ENCODE results near the gene THRSP.
A peak's percentile ranks its signal among the peaks of the same experiment; 100 is the strongest.
"Not testable (repeated sequence)": the region's sequence is repeated elsewhere in the genome, so short reads cannot be mapped to it uniquely, and the experiment has no call there.

THRSP gene

DNA sequence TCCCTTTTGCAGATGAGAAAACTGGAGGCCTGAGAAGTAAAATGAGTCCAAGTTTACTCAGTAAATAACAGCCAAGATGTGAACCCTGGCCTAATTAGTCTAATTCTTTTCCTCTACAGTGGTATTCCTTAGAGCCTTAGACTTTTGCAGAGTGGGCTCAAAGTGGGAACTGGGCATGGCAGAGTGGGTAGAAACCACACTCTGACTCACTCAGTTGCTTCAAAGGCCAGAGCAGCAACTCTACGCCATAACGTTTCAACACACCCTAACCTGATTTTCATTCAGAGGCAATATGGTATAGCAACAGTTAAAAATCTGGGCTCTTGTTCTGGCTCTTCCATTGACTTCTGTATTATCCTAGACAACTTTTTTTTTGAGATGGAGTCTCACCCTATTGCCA lies 2.8 kb downstream of the THRSP start:
- DNase-seq (ENCODE audit: low read depth in 2 of 2) = no peak

DNA sequence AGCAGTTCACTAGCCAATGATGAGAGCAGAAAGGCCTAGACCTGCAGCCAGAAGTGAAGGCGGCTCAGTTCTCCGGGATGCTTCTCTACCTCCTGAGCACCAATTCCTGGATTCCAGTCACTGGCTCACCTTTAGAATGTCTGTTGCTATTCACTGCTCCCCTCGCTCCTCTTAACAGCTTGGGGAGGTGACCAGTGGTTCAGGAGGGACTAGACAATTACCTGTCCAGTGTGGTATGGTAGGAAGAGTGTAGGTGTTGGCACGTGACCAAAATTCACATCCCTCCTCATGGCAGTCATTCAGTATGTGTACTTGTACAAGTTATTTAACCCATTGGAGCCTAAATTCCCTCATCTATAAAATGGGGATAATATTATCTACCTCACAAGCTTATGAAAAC lies 4.0 kb downstream of the THRSP start:
- DNase-seq (ENCODE audit: low read depth in 2 of 2) = no peak

DNA sequence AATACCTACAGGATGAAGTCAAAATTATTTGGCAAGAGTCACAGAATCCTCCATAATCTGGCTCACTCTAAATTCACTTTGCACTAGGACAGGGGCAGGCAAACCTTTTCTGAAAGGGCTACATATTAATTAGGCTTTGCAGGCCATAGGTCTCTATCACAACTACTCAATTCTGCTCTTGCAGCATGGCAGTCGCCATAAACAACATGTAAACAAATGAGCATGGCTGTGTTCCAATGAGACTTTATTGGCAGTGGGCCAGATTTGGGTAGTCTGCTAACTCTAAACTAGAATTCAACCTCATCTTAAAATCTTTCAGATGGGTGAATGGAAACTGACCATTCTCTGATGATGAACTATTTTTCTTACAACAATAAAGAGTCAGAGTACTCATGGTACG lies 5.8 kb downstream of the THRSP start:
- no peak for DNase-seq (ENCODE audit: low read depth in 2 of 2)

DNA sequence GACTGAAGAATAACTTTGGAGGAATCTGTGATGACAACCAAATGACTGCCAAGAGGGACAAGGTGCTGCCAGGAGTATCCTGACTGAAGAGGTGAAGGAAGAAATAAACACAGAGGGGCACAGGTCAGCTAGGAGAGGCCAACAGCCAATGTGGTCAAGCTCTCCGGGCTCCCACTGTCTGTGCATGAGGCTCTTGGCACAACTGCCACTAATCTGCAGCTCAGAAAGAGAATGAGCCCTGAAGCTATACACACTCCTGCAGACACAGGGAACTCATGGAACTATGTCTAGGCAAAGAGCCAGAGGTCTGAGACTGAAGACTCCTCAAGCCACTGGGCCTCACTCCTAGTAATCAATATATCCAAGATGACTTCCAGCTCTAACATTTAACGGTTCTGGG lies 7.0 kb downstream of the THRSP start:
- DNase-seq (ENCODE audit: low read depth in 2 of 2) = no peak

GRCh38 chr11:78071717-78072116 lies 8.1 kb downstream of the THRSP start:
- DNase-seq (ENCODE audit: low read depth in 2 of 2) = no peak

GRCh38 chr11:78072455-78072854 lies 8.8 kb downstream of the THRSP start:
- DNase-seq (ENCODE audit: low read depth in 2 of 2) = no peak

GRCh38 chr11:78074756-78075155 lies 11.1 kb downstream of the THRSP start:
- no peak for DNase-seq (ENCODE audit: low read depth in 2 of 2)

GRCh38 chr11:78076733-78077403 lies 13.2 kb downstream of the THRSP start:
- no peak for DNase-seq (ENCODE audit: low read depth in 2 of 2)

- DNase-seq (ENCODE audit: low read depth in 2 of 2) = not testable (repeated sequence)
These were observed 13.9 kb downstream of the THRSP start for GRCh38 chr11:78077592-78077991.

DNA sequence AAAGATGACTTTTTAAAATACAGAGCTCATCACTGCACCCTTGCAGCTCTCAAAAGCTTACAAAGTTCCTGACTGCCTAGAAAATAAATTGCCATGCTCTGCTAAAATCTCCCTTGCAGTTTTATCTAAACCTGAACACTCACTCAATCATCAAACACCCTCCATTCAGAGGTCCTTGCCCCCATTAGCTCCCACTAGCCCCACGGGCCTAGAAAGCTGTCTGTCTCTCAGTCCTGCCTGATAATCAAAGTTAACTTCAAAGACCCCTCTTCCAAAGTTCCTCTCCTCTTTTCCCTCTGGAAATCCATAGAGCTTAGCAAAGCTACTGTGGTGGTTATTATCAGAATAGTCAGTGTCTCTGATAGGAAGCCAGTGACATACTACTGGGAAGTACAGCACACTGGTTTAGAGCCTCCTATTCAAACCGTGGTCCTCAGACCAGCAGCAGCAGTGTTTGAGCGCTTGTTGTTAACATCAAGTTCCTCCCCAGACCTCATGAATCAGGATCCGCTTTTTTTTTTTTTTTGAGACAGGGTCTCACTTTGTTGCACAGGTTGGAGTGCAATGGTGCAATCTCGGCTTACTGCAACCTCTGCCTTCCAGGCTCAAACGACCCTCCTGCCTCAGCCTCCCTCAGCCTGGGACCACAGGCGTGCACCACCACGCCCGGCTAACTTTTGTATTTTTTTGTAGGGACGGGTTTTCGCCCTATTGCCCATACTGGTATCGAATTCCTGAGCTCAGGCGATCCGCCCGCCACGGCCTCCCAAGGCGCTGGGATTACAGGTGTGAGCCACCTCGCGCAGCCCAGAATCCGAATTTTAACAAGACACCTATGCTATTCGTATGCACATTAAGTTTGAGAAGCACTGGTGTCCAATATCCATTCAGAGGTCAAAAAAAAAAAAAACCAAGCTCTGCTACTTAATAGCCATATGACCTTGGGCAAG lies 14.8 kb downstream of the THRSP start:
- no peak for DNase-seq (ENCODE audit: low read depth in 2 of 2)

GRCh38 chr11:78079232-78080083 lies 15.8 kb downstream of the THRSP start, which contains the start of gene NDUFC2:
Gene NDUFC2, minus strand, starts transcription at chr11:78079862. Its CDS starts 118 bp downstream, at chr11:78079744.
- peak; percentile 41 to 55 for DNase-seq (ENCODE audit: low read depth in 2 of 2)

GRCh38 chr11:78080084-78080817 lies 16.6 kb downstream of the THRSP start:
- no peak for DNase-seq (ENCODE audit: low read depth in 2 of 2)

- no peak for DNase-seq (ENCODE audit: low read depth in 2 of 2)
These were observed 17.3 kb downstream of the THRSP start for GRCh38 chr11:78080818-78081495.

DNA sequence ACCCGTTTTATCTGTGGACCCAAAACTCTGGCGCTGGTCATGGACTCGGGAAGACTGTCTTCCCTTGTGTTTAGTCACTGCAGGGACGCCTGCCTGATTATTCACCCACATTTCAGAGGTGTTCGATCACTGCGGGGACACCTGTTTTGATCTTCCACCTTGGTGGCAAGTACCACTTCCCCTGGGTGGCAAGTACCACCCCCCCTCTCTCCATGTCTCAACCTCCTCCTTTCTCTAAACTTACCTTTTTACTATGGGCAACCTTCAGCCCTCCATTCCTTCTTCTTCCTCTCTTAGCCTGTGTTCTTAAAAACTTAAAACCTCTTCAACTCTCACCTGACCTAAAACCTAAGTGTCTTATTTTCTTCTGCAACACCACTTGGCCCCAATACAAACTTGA lies 17.9 kb downstream of the THRSP start:
- DNase-seq (ENCODE audit: low read depth in 2 of 2) = no peak

DNA sequence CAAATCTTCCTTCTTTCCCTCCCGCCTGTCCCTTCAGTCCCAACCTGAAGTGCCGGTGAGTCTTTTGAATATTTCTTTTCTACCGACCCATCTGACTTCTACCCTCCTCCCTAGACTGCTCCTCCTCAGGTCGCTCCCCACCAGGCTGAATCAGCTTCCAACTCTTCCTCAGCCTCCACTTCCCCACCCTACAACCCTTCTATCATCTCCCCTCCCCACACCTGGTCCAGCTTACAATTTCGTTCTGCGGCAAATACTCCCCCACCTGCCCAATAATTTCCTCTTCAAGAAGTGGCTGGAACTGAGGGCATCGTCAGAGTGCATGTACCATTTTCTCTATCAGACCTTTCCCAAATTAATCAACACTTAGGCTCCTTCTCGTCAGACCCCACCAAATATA lies 18.5 kb downstream of the THRSP start:
- no peak for DNase-seq (ENCODE audit: low read depth in 2 of 2)

GRCh38 chr11:78083021-78083420 lies 19.4 kb downstream of the THRSP start:
- DNase-seq (ENCODE audit: low read depth in 2 of 2) = no peak

DNA sequence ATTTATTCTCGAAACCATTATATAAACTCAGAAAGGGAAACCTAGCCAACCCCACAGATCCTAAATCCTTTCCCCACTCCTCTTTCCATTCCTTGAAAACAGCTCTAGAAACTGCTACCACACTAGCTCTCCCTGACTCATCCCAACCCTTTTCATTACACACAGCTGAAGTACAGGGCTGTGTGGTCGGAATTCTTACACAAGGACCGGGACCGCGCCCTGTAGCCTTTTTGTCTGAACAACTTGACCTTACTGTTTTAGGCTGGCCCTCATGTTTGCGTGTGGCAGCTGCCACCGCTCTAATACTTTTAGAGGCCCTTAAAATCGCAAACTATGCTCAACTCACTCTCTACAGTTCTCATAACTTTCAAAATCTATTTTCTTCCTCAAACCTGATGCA lies 20.8 kb downstream of the THRSP start:
- not testable (repeated sequence) for DNase-seq (ENCODE audit: low read depth in 2 of 2)

GRCh38 chr11:78085972-78086371 lies 22.3 kb downstream of the THRSP start:
- DNase-seq (ENCODE audit: low read depth in 2 of 2) = no peak

DNA sequence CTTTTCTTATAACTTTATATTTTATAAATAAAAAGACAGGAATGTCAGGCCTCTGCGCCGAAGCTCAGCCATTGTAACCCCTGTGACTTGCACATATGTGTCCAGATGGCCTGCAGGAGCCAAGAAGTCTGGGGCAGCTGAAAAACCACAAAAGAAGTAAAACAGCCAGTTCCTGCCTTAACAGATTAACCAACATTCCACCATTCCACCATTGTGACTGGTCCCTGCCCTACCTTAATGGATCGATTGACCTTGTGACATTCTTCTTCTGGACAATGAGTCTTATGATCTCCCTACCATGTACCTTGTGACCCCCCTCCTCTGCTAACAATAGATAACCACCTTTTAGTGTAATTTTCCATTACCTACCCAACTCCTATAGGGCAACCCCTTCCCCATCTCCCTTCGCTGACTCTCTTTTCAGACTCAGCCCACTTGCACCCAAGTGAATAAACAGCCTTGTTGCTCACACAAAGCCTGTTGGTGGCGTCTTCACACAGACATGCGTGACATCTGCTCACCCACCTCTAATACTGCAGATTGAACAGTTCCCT lies 22.9 kb downstream of the THRSP start:
- not testable (repeated sequence) for DNase-seq (ENCODE audit: low read depth in 2 of 2)

- DNase-seq (ENCODE audit: low read depth in 2 of 2) = no peak
These were observed 30.6 kb downstream of the THRSP start for GRCh38 chr11:78094250-78094649.
